Measurements from ENCODE around the gene HOXA10.

Gene HOXA10

GRCh38 chr7:27156508-27156898, 17.6 kb downstream of the HOXA10 start, which contains the start of gene HOXA7:
TSS of gene HOXA7 (minus strand) at chr7:27156675. CDS start at chr7:27156545, 130 bp downstream.
- DNase-seq (ENCODE audit: low read depth in 2 of 2): no peak

- DNase-seq (ENCODE audit: low read depth in 2 of 2): no peak
These were observed 18.2 kb downstream of the HOXA10 start for GRCh38 chr7:27155816-27156507.

GRCh38 chr7:27154901-27155815, 19.0 kb downstream of the HOXA10 start:
- DNase-seq (ENCODE audit: low read depth in 2 of 2): no peak

- DNase-seq (ENCODE audit: low read depth in 2 of 2): no peak
These were observed 19.8 kb downstream of the HOXA10 start for GRCh38 chr7:27154369-27154768.

GRCh38 chr7:27153526-27153925, 20.6 kb downstream of the HOXA10 start:
- DNase-seq (ENCODE audit: low read depth in 2 of 2): no peak

GRCh38 chr7:27152816-27153442, 21.2 kb downstream of the HOXA10 start:
- no peak for DNase-seq (ENCODE audit: low read depth in 2 of 2)

GRCh38 chr7:27151931-27152815, 21.9 kb downstream of the HOXA10 start, which contains the start of gene HOXA3:
TSS of gene HOXA3 (minus strand) at chr7:27152583. CDS start at chr7:27110640, 41,943 bp downstream.
- DNase-seq (ENCODE audit: low read depth in 2 of 2): no peak

- no peak for DNase-seq (ENCODE audit: low read depth in 2 of 2)
These were observed 22.7 kb downstream of the HOXA10 start for GRCh38 chr7:27151341-27151930.

- peak in 1 of 2 donors; percentile 51 for DNase-seq (ENCODE audit: low read depth in 2 of 2)
These were observed 23.4 kb downstream of the HOXA10 start for GRCh38 chr7:27150568-27151340.

GRCh38 chr7:27149842-27150567, 24.1 kb downstream of the HOXA10 start:
- DNase-seq (ENCODE audit: low read depth in 2 of 2): no peak

- no peak for DNase-seq (ENCODE audit: low read depth in 2 of 2)
These were observed 25.1 kb downstream of the HOXA10 start for GRCh38 chr7:27148756-27149641.

GRCh38 chr7:27148031-27148755, 25.9 kb downstream of the HOXA10 start:
- no peak for DNase-seq (ENCODE audit: low read depth in 2 of 2)

GRCh38 chr7:27147199-27148030, 26.7 kb downstream of the HOXA10 start, which contains the start of gene HOXA6:
TSS of gene HOXA6 (minus strand) at chr7:27147774. CDS start at chr7:27147749, 25 bp downstream.
- DNase-seq (ENCODE audit: low read depth in 2 of 2): no peak

GRCh38 chr7:27146491-27147198, 27.5 kb downstream of the HOXA10 start:
- no peak for DNase-seq (ENCODE audit: low read depth in 2 of 2)

- DNase-seq (ENCODE audit: low read depth in 2 of 2): no peak
These were observed 28.2 kb downstream of the HOXA10 start for GRCh38 chr7:27145914-27146412.

All from stimulated activated CD4-positive, alpha-beta T cell treated with anti-CD3 and anti-CD28 coated beads, Interleukin-15, amount 100 ng/mL, for 48 hours (primary cell).